GM10847 (cell line): Measurements from ENCODE around the gene CD52.
A peak's percentile ranks its signal among the peaks of the same experiment; 100 is the strongest.

Experiments
- POLR2A ChIP-seq: IDR thresholded peaks from 2 replicates; pipeline ENCODE4 v1.6.1; 2011; ENCODE audit not compliant: insufficient read length; ENCODE audit errors: extremely low read depth

Gene CD52

GRCh38 chr1:26281091-26281958, 36.4 kb upstream of the CD52 start:
- TF ChIP-seq POLR2A: no peak

- TF ChIP-seq POLR2A: no peak
Measured at GRCh38 chr1:26281971-26282370, 35.8 kb upstream of the CD52 start.

- TF ChIP-seq POLR2A: no peak
Measured at GRCh38 chr1:26282401-26282918, 35.3 kb upstream of the CD52 start.

GRCh38 chr1:26283279-26283853, 34.4 kb upstream of the CD52 start:
- no peak for TF ChIP-seq POLR2A

- TF ChIP-seq POLR2A: no peak
Measured at GRCh38 chr1:26283871-26284596, 33.7 kb upstream of the CD52 start.

GRCh38 chr1:26284597-26285347, 33.0 kb upstream of the CD52 start:
- no peak for TF ChIP-seq POLR2A

- TF ChIP-seq POLR2A: no peak
Measured at GRCh38 chr1:26285366-26286063, 32.2 kb upstream of the CD52 start.

GRCh38 chr1:26286064-26286416, 31.7 kb upstream of the CD52 start:
- TF ChIP-seq POLR2A: no peak

GRCh38 chr1:26287033-26287711, 30.6 kb upstream of the CD52 start:
- TF ChIP-seq POLR2A: no peak

- no peak for TF ChIP-seq POLR2A
Measured at GRCh38 chr1:26287811-26288210, 29.9 kb upstream of the CD52 start.

GRCh38 chr1:26288311-26288941, 29.3 kb upstream of the CD52 start:
- TF ChIP-seq POLR2A: peak; percentile 11

- TF ChIP-seq POLR2A: peak; percentile 47
Measured at GRCh38 chr1:26289158-26290059, 28.3 kb upstream of the CD52 start.
